HG03457 (cell line): ENCODE results near the gene GFOD2.
"Not testable (repeated sequence)": the region's sequence is repeated elsewhere in the genome, so short reads cannot be mapped to it uniquely, and the experiment has no call there.

Experiments used
- ATAC-seq: cut with Tn5 transposase; IDR thresholded peaks from one replicate; pipeline ENCODE4 v1.9.1; 2021; ENCODE audit warnings: moderate number of reproducible peaks; ENCODE audit not compliant: unreplicated experiment

Gene GFOD2, protein sequence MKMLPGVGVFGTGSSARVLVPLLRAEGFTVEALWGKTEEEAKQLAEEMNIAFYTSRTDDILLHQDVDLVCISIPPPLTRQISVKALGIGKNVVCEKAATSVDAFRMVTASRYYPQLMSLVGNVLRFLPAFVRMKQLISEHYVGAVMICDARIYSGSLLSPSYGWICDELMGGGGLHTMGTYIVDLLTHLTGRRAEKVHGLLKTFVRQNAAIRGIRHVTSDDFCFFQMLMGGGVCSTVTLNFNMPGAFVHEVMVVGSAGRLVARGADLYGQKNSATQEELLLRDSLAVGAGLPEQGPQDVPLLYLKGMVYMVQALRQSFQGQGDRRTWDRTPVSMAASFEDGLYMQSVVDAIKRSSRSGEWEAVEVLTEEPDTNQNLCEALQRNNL

DNA sequence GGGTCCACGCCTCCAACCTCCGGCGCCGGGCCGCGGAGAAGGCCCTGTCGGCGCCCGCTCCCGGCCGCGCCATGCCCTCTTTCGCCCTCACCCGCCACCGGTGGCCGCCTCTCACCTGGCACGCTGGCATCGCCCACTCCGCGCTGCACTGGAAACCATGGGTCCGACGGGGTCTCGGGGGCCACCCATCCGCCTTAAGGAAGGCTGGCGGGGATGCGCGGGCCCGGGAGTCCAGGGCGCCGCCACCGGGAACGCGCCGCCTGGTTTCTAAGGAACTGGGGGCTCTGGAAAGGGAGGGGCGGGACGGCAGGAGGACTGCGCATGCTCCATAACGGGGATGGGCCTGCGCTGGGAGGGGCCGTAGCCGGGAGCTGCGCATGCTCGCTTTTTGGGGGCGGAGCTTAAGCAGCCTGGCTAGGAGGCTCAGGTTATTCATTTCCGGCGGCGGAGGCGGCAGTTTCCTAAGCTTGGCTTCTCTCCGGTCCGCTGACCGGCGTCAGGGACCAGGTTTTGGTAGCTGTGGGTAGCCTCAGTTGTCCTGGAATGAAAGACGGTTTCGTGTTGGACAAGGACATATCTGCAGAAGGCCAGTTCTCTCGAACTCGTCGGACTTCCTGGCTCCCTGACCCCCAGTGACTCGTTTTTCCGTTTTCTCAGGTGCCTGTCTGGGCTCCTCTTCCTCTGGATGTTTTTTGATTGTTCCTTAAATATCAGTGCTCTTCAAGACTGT is at the start of gene GFOD2:
GFOD2 (minus strand) TSS at position 269 of the 730 bp plus-strand sequence. CDS start 33,601 bp downstream, outside the sequence.
- peak; percentile 70 for ATAC-seq

DNA sequence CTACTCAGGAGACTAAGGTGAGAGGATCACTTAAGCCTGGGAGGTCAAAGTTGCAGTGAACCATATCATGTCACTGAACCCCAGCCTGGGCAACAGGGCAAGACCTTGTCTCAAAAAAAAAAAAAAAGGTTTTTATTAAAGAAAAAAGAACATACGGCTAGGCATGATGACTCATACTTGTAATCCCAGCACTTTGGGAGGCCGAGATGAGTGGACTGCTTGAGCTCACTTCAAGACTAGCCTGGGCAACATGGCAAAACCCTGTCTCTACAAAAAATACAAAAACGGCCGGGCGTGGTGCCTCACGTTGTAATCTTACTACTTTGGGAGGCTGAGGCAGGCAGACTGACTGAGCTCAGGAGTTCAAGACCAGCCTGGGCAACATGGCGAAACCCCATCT is 48.8 kb upstream of the GFOD2 start:
- ATAC-seq = no peak

DNA sequence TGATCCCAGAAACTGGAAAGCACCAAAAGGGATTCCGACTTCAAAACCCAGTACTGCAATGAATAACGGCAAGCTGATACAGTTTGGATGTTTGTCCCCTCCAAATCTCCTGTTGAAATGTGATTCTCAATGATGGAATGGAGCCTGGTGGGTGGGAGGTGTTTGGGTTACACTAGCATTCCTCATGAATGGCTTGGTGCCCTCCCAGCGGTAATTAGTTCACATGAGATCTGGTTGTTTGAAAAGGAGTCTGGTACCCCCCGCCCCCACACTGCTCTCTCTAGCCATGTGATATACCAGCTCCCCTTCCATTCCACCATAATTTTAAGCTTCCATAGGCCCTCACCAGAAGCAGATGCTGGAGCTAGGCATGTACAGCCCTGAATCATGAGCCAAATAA is 47.2 kb upstream of the GFOD2 start:
- ATAC-seq = no peak

DNA sequence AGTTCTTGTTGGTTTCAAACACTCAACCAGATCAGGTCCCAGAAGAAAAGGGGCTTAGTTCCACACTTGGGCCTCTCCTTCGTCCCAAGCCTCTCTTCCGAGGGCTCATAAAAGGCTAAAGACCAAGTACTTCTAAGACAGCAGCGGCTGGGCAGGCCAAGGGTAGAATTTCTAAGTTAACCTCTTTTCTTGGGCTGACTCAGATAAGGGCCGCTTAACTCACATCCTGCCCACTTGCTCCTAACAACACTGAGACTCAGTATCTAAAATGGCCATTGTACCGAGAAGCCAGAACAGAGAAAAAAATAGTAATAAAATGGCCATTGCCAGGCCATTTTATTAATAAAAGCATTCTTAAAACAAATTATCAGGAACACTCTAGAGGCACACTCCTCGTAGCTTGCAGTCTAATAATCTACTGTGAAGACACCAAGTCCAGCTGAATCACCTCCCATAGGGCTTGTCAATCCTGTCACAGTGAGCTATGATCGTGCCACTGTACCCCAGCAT is 45.1 kb upstream of the GFOD2 start:
- no peak for ATAC-seq

DNA sequence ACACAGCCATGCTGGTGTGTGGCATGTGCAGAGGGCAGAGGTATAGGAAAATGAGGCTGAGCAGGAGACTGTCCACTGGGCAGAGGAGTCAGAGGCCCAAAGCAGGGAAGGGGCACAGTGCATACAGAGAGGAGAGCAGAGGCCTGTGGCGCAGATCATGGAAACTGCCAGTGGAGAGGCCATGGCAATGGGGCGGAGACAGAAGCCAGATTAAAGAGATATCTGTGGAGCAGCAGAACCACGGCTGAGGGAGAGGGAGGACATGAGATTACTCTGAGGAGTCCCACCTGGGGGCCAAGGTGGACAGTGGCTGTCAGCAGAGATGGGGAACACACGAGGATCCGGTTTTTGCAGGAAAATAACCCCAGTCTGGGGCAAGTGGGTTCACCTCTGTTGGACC is 44.0 kb upstream of the GFOD2 start:
- no peak for ATAC-seq

DNA sequence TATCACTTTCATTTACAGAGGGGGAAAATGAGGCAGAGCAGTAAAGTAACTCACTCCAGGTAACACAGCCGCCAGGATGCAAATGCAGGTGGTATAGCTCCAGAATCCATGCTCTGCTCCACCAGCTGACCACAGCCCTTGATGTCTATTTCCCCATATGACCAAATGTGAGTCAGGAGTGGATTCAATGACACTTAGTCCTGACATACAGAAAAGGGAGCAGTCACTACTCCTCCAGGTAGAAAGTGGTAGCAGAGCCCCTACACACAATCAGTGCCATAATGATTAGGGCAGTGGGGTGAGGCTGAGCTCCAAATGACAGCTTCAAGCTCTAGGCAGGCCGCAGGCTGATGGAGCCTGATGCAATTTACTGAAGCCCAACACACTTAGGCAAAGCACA is 43.3 kb upstream of the GFOD2 start:
- no peak for ATAC-seq

DNA sequence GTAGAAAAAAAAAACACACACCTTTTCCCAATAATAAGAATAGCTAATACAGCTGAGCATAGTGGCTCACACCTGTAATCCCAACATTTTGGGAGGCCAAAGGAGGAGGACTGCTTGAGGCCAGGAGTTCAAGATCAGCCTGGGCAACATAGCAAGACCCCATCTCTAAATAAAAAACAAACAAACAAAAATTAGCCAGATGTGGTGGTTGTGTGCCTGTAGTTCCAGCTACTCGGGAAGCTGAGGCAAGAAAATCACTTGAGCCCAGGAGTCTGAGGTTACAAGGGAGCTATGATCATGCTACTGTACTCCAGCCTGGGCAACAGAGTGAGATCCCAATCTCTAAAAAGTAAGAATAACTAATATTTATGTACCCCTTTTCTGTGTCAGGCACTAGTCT is 42.8 kb upstream of the GFOD2 start:
- ATAC-seq = no peak

DNA sequence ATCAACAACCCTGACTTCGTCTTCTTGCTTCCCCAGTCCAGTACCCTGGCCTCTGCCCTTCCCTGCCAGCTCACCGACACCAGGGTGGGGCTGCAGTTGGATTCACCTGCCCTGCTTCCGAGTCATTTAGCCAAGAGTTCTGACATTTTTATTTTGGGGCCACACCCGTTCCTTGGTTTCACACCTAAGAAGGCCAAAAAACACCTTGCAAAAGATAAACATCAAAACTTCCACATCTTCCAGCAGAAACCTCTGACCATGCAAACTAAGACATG is 41.8 kb upstream of the GFOD2 start:
- no peak for ATAC-seq

DNA sequence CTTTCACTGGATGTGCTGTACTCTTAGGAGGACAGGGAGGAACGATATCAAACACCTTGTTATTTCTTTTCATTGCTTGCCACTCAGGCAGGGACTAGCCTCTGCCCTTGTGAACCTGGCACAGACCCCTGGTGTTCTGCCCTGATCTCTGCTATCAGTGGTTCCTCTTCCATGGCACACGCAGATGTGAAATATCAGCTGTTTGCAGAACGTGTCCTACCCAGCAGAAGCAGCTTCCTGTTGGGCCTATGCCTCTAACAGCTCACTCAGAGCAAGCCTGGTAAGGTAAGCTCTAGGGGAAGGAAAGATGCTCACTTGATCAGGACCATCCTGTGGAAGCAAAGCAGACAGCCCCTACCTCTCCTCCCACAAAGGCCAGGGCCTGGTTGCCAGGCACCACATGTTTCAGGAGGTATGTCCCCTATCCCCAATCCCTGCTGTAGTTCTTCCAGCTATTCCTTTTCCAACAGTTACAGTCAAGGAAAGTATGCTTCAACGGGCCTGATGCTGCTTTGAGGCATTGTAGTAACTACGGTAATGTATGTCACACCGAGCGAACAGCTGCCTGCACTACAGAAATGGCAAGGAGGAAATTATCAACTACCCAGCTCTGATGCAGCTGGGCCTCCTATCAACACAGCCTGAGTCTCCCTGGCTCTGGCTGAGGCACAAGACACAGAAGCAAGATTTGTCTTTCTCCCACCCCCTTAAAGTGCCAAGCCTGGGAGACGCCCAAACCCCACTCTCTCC is 41.3 kb upstream of the GFOD2 start:
- ATAC-seq = no peak

DNA sequence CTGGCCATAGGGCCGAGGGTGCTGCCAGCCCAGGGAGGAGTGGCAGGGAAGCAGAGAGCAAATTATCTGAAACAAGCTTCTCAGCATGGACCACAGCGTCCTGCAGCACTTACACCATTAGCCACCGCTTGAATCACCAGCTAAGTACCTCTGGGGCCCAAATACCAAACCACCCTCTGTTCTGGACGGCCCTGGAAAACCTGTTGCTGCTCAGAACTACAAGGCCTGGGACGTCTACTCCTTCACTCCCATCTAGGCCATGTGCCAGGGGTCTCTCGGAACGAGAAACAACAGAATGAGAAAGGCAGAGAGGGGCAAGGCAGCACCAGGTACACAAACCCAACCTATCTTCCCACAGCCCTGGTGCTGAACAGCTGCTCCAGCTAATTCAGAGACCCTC is 39.9 kb upstream of the GFOD2 start:
- ATAC-seq = no peak

DNA sequence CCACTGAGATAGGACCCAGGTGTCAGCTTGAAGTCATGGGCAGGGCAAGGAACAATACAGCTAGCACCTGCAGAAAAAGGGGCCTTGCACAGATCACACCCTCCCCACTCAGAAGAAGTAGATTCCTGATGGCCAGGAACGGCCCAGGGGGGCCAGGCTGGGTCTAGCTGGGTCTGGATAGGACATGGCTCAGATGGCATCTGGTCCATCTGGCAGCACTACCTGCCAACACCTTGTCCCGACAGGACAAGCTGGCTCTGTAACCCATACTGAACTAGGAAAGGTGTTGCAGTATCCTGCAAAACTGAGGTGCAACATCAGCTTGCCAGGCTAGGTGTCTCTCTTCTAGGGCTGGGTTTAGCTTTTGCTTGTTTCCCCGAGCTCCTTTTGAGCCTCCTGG is 38.9 kb upstream of the GFOD2 start:
- no peak for ATAC-seq

DNA sequence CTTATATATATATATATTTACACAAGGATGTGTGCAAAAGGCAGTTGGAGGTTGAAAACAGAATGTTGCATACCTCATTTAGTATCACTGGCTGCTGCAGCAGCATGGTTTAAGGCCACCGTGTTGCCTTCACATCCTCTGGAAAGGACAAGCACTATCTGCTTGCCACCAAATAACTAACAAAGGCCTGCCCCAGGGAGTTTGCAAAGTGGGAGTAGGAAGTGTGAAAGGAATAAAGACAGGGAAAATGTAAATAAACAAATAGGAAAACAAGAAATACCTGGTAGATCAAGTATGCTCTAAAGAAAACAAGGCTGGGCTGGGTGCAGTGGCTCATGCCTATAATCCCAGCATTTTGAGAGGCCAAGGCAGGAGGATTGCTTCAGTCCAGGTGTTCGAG is 33.5 kb upstream of the GFOD2 start:
- no peak for ATAC-seq

DNA sequence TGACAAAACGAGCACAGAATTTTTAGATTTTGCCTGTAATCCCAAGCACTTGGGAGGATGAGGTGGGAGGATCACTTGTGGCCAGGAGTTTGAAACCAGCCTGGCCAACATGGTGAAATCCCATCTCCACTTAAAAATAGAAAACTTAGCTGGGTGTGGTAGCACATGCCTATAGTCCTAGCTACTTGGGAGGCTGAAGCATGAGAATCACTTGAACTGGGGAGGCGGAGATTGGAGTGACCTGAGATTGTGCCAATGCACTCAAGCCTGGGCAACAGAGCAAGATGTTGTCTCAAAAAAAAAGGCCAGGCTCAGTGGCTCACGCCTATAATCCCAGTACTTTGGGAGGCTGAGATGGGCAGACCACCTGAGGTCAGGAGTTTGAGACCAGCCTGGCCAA is 32.2 kb upstream of the GFOD2 start:
- ATAC-seq = not testable (repeated sequence)

DNA sequence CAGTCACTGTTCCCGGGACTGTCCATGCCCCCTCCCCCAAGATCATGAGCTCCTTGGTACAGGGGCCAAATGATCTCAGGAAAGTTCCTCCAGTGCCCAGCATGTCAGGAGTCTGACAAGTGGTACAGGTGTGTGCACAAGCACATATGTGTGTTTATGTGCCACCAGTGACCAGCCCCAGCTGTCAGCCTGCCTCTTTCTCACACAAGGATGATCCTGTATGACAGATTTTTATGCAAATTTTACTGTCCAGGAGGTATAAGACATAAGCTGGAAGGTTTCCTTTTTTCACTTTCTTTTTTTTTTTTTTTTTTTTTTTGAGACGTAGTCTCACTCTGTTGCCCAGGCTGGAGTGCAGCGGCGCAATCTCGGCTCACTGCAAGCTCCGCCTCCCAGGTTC is 31.4 kb upstream of the GFOD2 start:
- no peak for ATAC-seq

DNA sequence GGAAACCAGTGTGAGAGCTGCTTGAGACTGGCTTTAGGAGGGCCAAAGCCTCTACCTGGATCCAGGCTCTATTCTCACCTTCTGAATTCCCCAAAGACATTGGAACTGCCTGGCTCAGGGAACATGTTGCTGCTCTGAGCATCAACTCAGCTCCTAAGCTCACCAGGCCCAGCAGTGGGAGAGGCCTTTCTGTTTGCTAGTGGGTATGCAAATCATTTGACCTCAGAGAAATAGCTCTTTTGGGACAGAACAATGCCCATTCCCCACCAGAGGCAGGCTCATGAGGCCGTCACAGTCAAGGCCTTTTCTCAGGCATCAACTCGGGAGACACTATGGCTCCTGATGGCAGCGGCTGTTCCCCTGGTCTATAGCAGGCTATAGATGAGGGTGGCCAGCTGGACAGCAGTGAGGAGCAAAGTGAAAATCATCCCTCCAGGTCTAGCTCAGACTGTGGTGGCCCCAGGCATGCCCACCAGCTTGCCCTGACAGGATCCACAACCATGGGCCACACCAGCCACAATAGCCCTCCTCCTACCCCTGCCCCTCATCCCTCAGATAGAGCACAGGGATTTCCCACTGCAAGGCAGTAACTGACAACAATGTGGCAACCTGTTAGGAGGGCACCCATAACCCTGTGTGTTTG is 30.4 kb upstream of the GFOD2 start:
- no peak for ATAC-seq

DNA sequence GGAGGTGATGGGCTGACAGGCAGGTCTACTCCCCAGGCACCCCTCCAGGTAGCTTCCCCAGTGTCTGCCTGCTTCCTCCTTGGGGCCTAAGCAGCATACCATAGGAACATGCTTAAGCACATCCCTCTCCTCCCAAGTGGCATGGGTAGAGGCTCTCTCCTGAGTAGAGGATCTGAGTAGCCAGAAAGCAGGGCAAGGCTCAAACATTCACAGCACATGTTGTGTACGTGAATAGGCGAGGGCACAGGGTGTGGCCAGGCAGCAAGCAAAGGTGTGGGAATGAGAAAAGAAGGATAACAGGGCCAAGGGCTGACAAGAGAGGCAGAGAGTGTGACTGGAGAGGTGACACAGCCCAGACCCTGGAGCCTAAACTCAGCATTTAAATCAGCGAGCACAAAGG is 29.7 kb upstream of the GFOD2 start:
- ATAC-seq = no peak

DNA sequence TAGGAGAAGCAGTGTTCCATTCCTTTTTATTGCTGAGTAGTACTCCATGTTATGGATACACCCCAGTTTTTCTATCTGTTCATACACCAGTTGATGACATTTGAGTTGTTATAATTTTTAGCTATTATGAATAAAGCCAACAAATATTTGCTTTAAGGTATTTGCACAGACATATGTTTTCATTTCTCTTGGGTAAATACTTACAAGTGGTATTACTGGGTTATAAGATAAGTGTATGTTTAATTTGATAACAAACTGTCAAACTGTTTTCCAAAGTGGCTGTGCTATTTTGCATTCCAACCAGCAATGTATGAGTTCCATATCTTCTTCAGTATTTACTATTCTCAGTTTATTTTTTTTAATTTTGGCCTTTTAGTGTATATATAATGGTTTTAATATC is 27.7 kb upstream of the GFOD2 start:
- no peak for ATAC-seq

DNA sequence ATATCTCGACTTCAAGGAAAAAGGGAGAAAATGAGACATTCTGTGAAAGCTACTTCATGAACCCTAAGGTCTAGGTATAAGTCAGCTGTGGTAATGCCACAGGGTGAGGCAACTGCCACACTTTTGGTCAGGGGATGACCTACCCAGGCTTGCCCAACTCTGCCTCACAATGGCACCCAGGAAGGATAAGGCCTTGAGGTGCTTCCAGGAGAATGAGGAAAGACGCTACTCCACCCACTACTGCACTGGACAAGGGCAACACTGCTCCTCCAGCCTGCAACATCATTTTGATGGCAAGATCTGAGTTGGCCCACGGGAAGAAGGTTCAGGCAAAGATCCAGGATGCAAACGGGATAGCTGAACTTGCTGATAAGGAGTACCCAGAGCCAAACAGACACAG is 22.0 kb upstream of the GFOD2 start:
- no peak for ATAC-seq

DNA sequence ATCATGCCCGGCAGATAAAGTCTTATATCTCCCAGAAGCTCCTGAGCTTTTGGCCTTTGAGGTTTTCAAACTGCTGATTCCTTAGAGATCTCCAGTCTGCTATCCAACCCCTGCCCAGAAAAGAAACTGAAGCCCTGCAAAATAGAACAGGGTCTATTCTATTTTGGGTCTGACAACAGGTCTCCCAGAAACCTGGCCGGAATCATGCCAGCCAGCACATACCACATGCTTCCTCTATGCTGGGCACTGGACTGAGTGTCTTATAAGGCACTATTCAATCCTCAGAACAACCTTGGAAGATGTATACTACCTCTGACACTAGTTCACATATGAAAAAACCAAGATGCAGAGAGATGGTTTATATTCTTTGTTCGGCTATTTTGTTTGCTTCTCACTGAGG is 21.3 kb upstream of the GFOD2 start:
- no peak for ATAC-seq

DNA sequence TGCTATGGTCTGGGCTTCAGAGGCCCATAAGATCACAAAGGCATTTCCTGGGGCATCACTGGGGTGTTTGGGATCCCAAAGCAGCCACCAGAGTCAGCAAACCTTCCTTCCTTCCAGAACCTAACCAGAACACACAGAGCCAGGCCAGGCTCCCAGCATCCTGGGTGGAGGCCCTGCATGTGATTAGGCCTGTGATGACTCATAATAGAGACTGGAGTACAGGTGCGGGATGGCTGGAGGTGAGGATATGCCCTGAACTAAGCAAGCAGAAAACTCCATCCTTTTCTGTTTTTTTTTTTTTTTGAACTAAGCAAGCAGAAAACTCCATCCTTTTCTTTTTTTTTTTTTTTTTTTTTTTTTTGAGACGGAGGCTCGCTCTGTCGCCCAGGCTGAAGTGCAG is 17.7 kb upstream of the GFOD2 start:
- ATAC-seq = no peak

DNA sequence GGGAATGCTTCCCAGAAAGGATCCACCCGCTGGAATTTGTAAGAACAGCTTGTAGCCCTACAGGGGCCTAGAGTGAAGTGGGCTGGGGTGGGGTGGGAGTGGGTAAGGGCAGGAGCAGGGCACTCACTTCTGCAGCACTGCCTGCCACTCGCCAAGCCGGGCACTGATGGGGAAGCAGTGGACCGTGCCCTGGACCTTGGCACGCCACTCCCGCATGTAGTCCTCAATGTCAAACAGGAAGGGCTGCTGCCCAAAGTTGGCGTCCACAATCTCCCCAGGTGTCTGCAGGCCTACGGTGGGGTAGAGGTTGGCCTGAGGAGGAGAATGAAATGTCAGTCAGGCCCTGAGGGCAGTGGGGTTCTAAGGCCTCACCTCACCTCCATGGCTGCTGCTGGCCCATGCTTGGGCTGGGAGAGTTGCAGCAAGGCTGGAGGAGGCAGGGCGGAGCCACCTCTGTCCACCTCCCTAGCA is 15.7 kb upstream of the GFOD2 start:
- ATAC-seq = no peak
